ENCODE data around the gene DUSP2. TPM values are rescaled to one million over a fixed set of nuclear protein-coding genes. Genes with fewer than 3 reads are reported as not detected.
A peak's percentile ranks its signal among the peaks of the same experiment; 100 is the strongest.

Gene DUSP2
- polyA plus RNA-seq, 4 donors: 0.45 to 5.1 (median 2.4) TPM

- Histone ChIP-seq H3K36me3 (ENCODE audit: control insufficient read depth in 3 of 3, insufficient read depth in 2 of 3, low read depth in 1 of 3, low read length in 3 of 3) (no peaks in the 10 kb centered on the region), H3K4me3 (ENCODE audit: low read depth in 1 of 3, low read length in 3 of 3) (no peak overlapping the region), H3K27ac (ENCODE audit: low read depth in 1 of 3, low read length in 2 of 3) (no peak overlapping the region), H3K4me1 (ENCODE audit: control insufficient read depth in 3 of 3, insufficient read depth in 2 of 3, low read depth in 1 of 3, low read length in 2 of 3) (peaks cover 0 to 11% (median 0%) of the 10 kb centered on the region in 3 donors), H3K27me3 (ENCODE audit: control insufficient read depth in 3 of 3, insufficient read depth in 3 of 3, low read length in 3 of 3) (no peaks in the 10 kb centered on the region), H3K9me3 (ENCODE audit: control insufficient read depth in 2 of 2, insufficient read depth in 1 of 2, low read depth in 1 of 2, low read length in 1 of 2) (no peaks in the 10 kb centered on the region)
- FAIRE-seq (no peak), DNase-seq (no peak)
- 85 to 92% (median 90%) methylated on average over 11 of the region's 11 CpGs for whole genome bisulfite sequencing, 3 donors
Measured at GRCh38 chr2:96134421-96134820, 10.8 kb downstream of the DUSP2 start.

- Histone ChIP-seq H3K9me3 (ENCODE audit: control insufficient read depth in 2 of 2, insufficient read depth in 1 of 2, low read depth in 1 of 2, low read length in 1 of 2) (no peaks in the 10 kb centered on the region), H3K4me1 (ENCODE audit: control insufficient read depth in 3 of 3, insufficient read depth in 2 of 3, low read depth in 1 of 3, low read length in 2 of 3) (no peaks in the 10 kb centered on the region), H3K27ac (ENCODE audit: low read depth in 1 of 3, low read length in 2 of 3) (peak overlapping the region in 1 of 3 donors; percentile 11), H3K4me3 (ENCODE audit: low read depth in 1 of 3, low read length in 3 of 3) (no peak overlapping the region), H3K27me3 (ENCODE audit: control insufficient read depth in 3 of 3, insufficient read depth in 3 of 3, low read length in 3 of 3) (no peaks in the 10 kb centered on the region), H3K36me3 (ENCODE audit: control insufficient read depth in 3 of 3, insufficient read depth in 2 of 3, low read depth in 1 of 3, low read length in 3 of 3) (no peaks in the 10 kb centered on the region)
- 92 to 93% (median 93%) methylated on average over 26 of the region's 26 CpGs for WGBS, 3 donors
- DNase-seq (no peak), FAIRE-seq (no peak)
Measured at GRCh38 chr2:96131813-96132745, 13.2 kb downstream of the DUSP2 start.

- no peak for FAIRE-seq
- Histone ChIP-seq H3K36me3 (ENCODE audit: control insufficient read depth in 3 of 3, insufficient read depth in 2 of 3, low read depth in 1 of 3, low read length in 3 of 3) (no peaks in the 10 kb centered on the region), H3K9me3 (ENCODE audit: control insufficient read depth in 2 of 2, insufficient read depth in 1 of 2, low read depth in 1 of 2, low read length in 1 of 2) (no peaks in the 10 kb centered on the region), H3K4me1 (ENCODE audit: control insufficient read depth in 3 of 3, insufficient read depth in 2 of 3, low read depth in 1 of 3, low read length in 2 of 3) (no peaks in the 10 kb centered on the region), H3K27me3 (ENCODE audit: control insufficient read depth in 3 of 3, insufficient read depth in 3 of 3, low read length in 3 of 3) (no peaks in the 10 kb centered on the region), H3K4me3 (ENCODE audit: low read depth in 1 of 3, low read length in 3 of 3) (no peak overlapping the region), H3K27ac (ENCODE audit: low read depth in 1 of 3, low read length in 2 of 3) (peak overlapping the region in 1 of 3 donors; percentile 11)
- DNase-seq: no peak
- WGBS, 3 donors: 49 to 66% (median 50%) methylated on average over 10 of the region's 10 CpGs
Measured at GRCh38 chr2:96131152-96131812, 14.0 kb downstream of the DUSP2 start.

- 87 to 98% (median 92%) methylated on average over 4 of the region's 4 CpGs for WGBS, 3 donors
Measured at GRCh38 chr2:96130483-96130882, 14.8 kb downstream of the DUSP2 start.

GRCh38 chr2:96129528-96130120 is 15.6 kb downstream of the DUSP2 start:
- no peaks in the 10 kb centered on the region for H3K36me3 ChIP-seq (ENCODE audit: control insufficient read depth in 3 of 3, insufficient read depth in 2 of 3, low read depth in 1 of 3, low read length in 3 of 3)
- H3K9me3 ChIP-seq (ENCODE audit: control insufficient read depth in 2 of 2, insufficient read depth in 1 of 2, low read depth in 1 of 2, low read length in 1 of 2): no peaks in the 10 kb centered on the region
- 85 to 90% (median 89%) methylated on average over 16 of the region's 16 CpGs for WGBS, 3 donors
- H3K4me1 ChIP-seq (ENCODE audit: control insufficient read depth in 3 of 3, insufficient read depth in 2 of 3, low read depth in 1 of 3, low read length in 2 of 3): no peaks in the 10 kb centered on the region
- no peak for FAIRE-seq
- no peaks in the 10 kb centered on the region for H3K27me3 ChIP-seq (ENCODE audit: control insufficient read depth in 3 of 3, insufficient read depth in 3 of 3, low read length in 3 of 3)
- no peak overlapping the region for H3K4me3 ChIP-seq (ENCODE audit: low read depth in 1 of 3, low read length in 3 of 3)
- no peak overlapping the region for H3K27ac ChIP-seq (ENCODE audit: low read depth in 1 of 3, low read length in 2 of 3)
- no peak for DNase-seq

More at GRCh38 chr2:96130483-96130882, 14.8 kb downstream of the DUSP2 start:
- H3K4me1 ChIP-seq (ENCODE audit: control insufficient read depth in 3 of 3, insufficient read depth in 2 of 3, low read depth in 1 of 3, low read length in 2 of 3): no peaks in the 10 kb centered on the region
- H3K36me3 ChIP-seq (ENCODE audit: control insufficient read depth in 3 of 3, insufficient read depth in 2 of 3, low read depth in 1 of 3, low read length in 3 of 3): no peaks in the 10 kb centered on the region
- no peak overlapping the region for H3K27ac ChIP-seq (ENCODE audit: low read depth in 1 of 3, low read length in 2 of 3)
- no peak overlapping the region for H3K4me3 ChIP-seq (ENCODE audit: low read depth in 1 of 3, low read length in 3 of 3)
- no peaks in the 10 kb centered on the region for H3K9me3 ChIP-seq (ENCODE audit: control insufficient read depth in 2 of 2, insufficient read depth in 1 of 2, low read depth in 1 of 2, low read length in 1 of 2)
- FAIRE-seq (no peak), DNase-seq (no peak)
- no peaks in the 10 kb centered on the region for H3K27me3 ChIP-seq (ENCODE audit: control insufficient read depth in 3 of 3, insufficient read depth in 3 of 3, low read length in 3 of 3)

GRCh38 chr2:96128456-96128855 is 16.8 kb downstream of the DUSP2 start:
- WGBS, 3 donors: 87 to 90% (median 87%) methylated on average over 6 of the region's 6 CpGs
- Histone ChIP-seq H3K36me3 (ENCODE audit: control insufficient read depth in 3 of 3, insufficient read depth in 2 of 3, low read depth in 1 of 3, low read length in 3 of 3) (no peaks in the 10 kb centered on the region), H3K4me1 (ENCODE audit: control insufficient read depth in 3 of 3, insufficient read depth in 2 of 3, low read depth in 1 of 3, low read length in 2 of 3) (no peaks in the 10 kb centered on the region), H3K27me3 (ENCODE audit: control insufficient read depth in 3 of 3, insufficient read depth in 3 of 3, low read length in 3 of 3) (no peaks in the 10 kb centered on the region), H3K27ac (ENCODE audit: low read depth in 1 of 3, low read length in 2 of 3) (no peak overlapping the region), H3K4me3 (ENCODE audit: low read depth in 1 of 3, low read length in 3 of 3) (no peak overlapping the region), H3K9me3 (ENCODE audit: control insufficient read depth in 2 of 2, insufficient read depth in 1 of 2, low read depth in 1 of 2, low read length in 1 of 2) (no peaks in the 10 kb centered on the region)
- FAIRE-seq: no peak
- no peak for DNase-seq

- Histone ChIP-seq H3K27me3 (ENCODE audit: control insufficient read depth in 3 of 3, insufficient read depth in 3 of 3, low read length in 3 of 3) (peaks cover 0 to 12% (median 0%) of the 10 kb centered on the region in 3 donors), H3K9me3 (ENCODE audit: control insufficient read depth in 2 of 2, insufficient read depth in 1 of 2, low read depth in 1 of 2, low read length in 1 of 2) (no peaks in the 10 kb centered on the region), H3K4me3 (ENCODE audit: low read depth in 1 of 3, low read length in 3 of 3) (no peak overlapping the region), H3K27ac (ENCODE audit: low read depth in 1 of 3, low read length in 2 of 3) (no peak overlapping the region), H3K4me1 (ENCODE audit: control insufficient read depth in 3 of 3, insufficient read depth in 2 of 3, low read depth in 1 of 3, low read length in 2 of 3) (peaks cover 0 to 4% (median 0%) of the 10 kb centered on the region in 3 donors), H3K36me3 (ENCODE audit: control insufficient read depth in 3 of 3, insufficient read depth in 2 of 3, low read depth in 1 of 3, low read length in 3 of 3) (no peaks in the 10 kb centered on the region)
- DNase-seq: no peak
- whole genome bisulfite sequencing, 3 donors: 94 to 95% (median 94%) methylated on average over 14 of the region's 14 CpGs
- no peak for FAIRE-seq
Measured at GRCh38 chr2:96124406-96125265, 20.6 kb downstream of the DUSP2 start.

GRCh38 chr2:96123936-96124335 is 21.3 kb downstream of the DUSP2 start:
- Histone ChIP-seq H3K9me3 (ENCODE audit: control insufficient read depth in 2 of 2, insufficient read depth in 1 of 2, low read depth in 1 of 2, low read length in 1 of 2) (no peaks in the 10 kb centered on the region), H3K27me3 (ENCODE audit: control insufficient read depth in 3 of 3, insufficient read depth in 3 of 3, low read length in 3 of 3) (peaks cover 0 to 15% (median 1%) of the 10 kb centered on the region in 3 donors), H3K27ac (ENCODE audit: low read depth in 1 of 3, low read length in 2 of 3) (no peak overlapping the region), H3K4me3 (ENCODE audit: low read depth in 1 of 3, low read length in 3 of 3) (no peak overlapping the region), H3K4me1 (ENCODE audit: control insufficient read depth in 3 of 3, insufficient read depth in 2 of 3, low read depth in 1 of 3, low read length in 2 of 3) (peaks cover 0 to 4% (median 0%) of the 10 kb centered on the region in 3 donors), H3K36me3 (ENCODE audit: control insufficient read depth in 3 of 3, insufficient read depth in 2 of 3, low read depth in 1 of 3, low read length in 3 of 3) (no peaks in the 10 kb centered on the region)
- no peak for DNase-seq
- WGBS, 3 donors: 92 to 93% (median 92%) methylated on average over 11 of the region's 11 CpGs
- no peak for FAIRE-seq
